ENCODE measurements around the gene MBD6.

Gene MBD6

GRCh38 chr12:57520053-57520818 is 2.4 kb upstream of the MBD6 start, which contains the start of gene DDIT3:
Gene DDIT3, minus strand, starts transcription at chr12:57520514. Its CDS starts 3,108 bp downstream, at chr12:57517406.
- DNase-seq (ENCODE audit: low read depth) = peak; percentile 94
- peak within 1 kb of the TSS; percentile 88 for H3K4me3 ChIP-seq (ENCODE audit: low read depth, low read length)
- in situ Hi-C loops (cut with HindIII; ENCODE audit: low sequenced_read_pairs) = no loop called here
- no peak for TF ChIP-seq CTCF (IDR thresholded peaks at IDR 0.05; ENCODE audit: low read depth, low read length, missing control alignments)

- peak overlapping the region; percentile 81 for H3K4me3 ChIP-seq (ENCODE audit: low read depth, low read length)
- DNase-seq (ENCODE audit: low read depth) = no peak
- in situ Hi-C loops (cut with HindIII; ENCODE audit: low sequenced_read_pairs) = no loop called here
- peak; percentile 20 for TF ChIP-seq CTCF (IDR thresholded peaks at IDR 0.05; ENCODE audit: low read depth, low read length, missing control alignments)
Observed at GRCh38 chr12:57521525-57522010, 1.1 kb upstream of the MBD6 start.

- in situ Hi-C loops (cut with HindIII; ENCODE audit: low sequenced_read_pairs) = no loop called here
Observed at GRCh38 chr12:57522887-57523705, 472 bp downstream of the MBD6 start.

GRCh38 chr12:57523706-57524614 is 1.3 kb downstream of the MBD6 start:
- no peak for DNase-seq (ENCODE audit: low read depth)
- no peak for TF ChIP-seq CTCF (IDR thresholded peaks at IDR 0.05; ENCODE audit: low read depth, low read length, missing control alignments)
- peak overlapping the region; percentile 81 for H3K4me3 ChIP-seq (ENCODE audit: low read depth, low read length)
- in situ Hi-C loops (cut with HindIII; ENCODE audit: low sequenced_read_pairs) = no loop called here

More at GRCh38 chr12:57522887-57523705, 472 bp downstream of the MBD6 start:
- no peak for TF ChIP-seq CTCF (IDR thresholded peaks at IDR 0.05; ENCODE audit: low read depth, low read length, missing control alignments)
- DNase-seq (ENCODE audit: low read depth) = no peak
- H3K4me3 ChIP-seq (ENCODE audit: low read depth, low read length) = peak overlapping the region; percentile 81

- TF ChIP-seq CTCF (IDR thresholded peaks at IDR 0.05; ENCODE audit: low read depth, low read length, missing control alignments) = no peak
- DNase-seq (ENCODE audit: low read depth) = no peak
- no peak overlapping the region for H3K4me3 ChIP-seq (ENCODE audit: low read depth, low read length)
- in situ Hi-C loops (cut with HindIII; ENCODE audit: low sequenced_read_pairs) = no loop called here
Observed at GRCh38 chr12:57524814-57525614, 2.4 kb downstream of the MBD6 start.

Data from astrocyte of the cerebellum (primary cell).